Mucosa of descending colon (tissue), 3 donors: ENCODE results near the gene CACNA2D1. TPM values are rescaled to one million over a fixed set of nuclear protein-coding genes. Genes with fewer than 3 reads are reported as not detected.

Source experiments
- ATAC-seq: fragments of 200-7000 bp; cut with Tn5 transposase; one replicate; pipeline ENCODE4 v1.9.1; 2020; ENCODE audit warnings: mild to moderate bottlenecking, moderate library complexity
- DNase-seq, 3 donors: peaks; one replicate each; pipeline ENCODE4 v3.0.0-alpha.2; 2020
- H3K36me3 ChIP-seq: fragments of 200-600 bp; one replicate; pipeline ENCODE4 v1.8.0; 2021; ENCODE audit warnings: low read depth, mild to moderate bottlenecking
- H3K4me1 ChIP-seq: fragments of 200-600 bp; one replicate; pipeline ENCODE4 v1.8.0; 2021; ENCODE audit warnings: low read depth, mild to moderate bottlenecking
- H3K4me3 ChIP-seq: fragments of 200-600 bp; one replicate; pipeline ENCODE4 v1.8.0; 2021; ENCODE audit warnings: mild to moderate bottlenecking
- H3K9me3 ChIP-seq: fragments of 200-600 bp; one replicate; pipeline ENCODE4 v1.8.0; 2021; ENCODE audit warnings: mild to moderate bottlenecking
- intact Hi-C, 2 donors: fragments of 100-400 bp; cut with DNase I in 1 of 2; cut with micrococcal nuclease in 1 of 2; formaldehyde crosslinking; loops; one replicate each; pipeline versions ENCODE4 v1.11.0 to v1.11.1; 2022; cut with DNase I, micrococcal nuclease
- total RNA-seq, 3 donors: library from RNA; stranded (reverse); fragmentation: NEBNext Ultra II Directional in 2 of 3; extraction: Animal tissue kit (Norgen Biotek cat#: 25700) in 2 of 3; gene quantifications; one replicate each; pipeline versions ENCODE4 v1.2.1 to v1.2.4, GENCODE V29; 2021 to 2023
- TF ChIP-seq, protein P1 (sequence below): fragments of 200-600 bp; IDR thresholded peaks from one replicate; pipeline ENCODE4 v1.8.0; 2022; ENCODE audit warnings: antibody characterized with exemption, mild to moderate bottlenecking
- donor health status: DM: no; HTN: no; CAD: no; lungs with moderate emphysema.
- donor health status: DM: no; HTN: no; CAD: no.
- donor health status: DM: no; HTN: yes; CAD: no.

CACNA2D1 gene
- total RNA-seq, 3 donors from 2014 or later, result 3.9 to 44.1 (median 6.9) TPM

DNA sequence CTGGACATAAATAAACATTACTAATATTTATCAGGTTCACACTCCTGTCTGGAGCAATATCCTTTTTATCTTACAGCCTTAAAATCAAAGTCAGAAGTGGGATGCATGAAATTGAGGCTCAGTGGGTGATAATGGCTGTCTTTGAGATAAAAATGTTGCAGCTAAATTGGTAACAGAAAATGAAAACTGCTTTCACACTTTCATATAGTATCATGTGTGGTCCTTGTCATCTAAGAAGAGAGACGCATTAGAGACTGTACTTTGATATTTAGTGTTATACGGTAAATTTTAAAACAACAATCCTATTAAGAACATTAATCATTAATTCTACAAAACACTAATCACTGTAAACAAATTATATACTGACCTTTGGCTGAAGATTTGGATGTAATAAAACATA lies 438.5 kb downstream of the CACNA2D1 start:
- H3K9me3 ChIP-seq, result no peaks in the 10 kb centered on the region
- H3K36me3 ChIP-seq, result no peaks in the 10 kb centered on the region

DNA sequence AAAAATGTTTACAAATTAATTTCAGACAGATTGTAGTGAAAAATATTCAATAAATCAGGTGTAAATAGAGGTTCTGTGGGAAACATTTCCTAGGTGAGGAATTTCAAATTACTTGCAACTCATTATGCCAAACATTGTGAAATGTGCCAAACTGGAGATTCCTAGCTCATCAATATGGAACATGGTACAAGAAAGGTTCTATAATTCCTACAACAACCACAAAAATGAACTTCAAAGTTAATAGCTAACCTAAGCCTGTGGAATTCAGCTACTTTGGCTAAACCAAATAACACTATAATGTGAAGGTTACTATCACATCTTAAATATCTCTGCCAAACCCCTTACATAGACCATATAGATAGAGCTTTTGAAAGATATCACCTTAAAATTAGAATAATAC lies 450.4 kb downstream of the CACNA2D1 start:
- Histone ChIP-seq H3K4me1 (no peaks in the 10 kb centered on the region), H3K36me3 (no peaks in the 10 kb centered on the region), H3K9me3 (no peaks in the 10 kb centered on the region), H3K4me3 (no peak overlapping the region)
- intact Hi-C loops, result no loop called here
- ATAC-seq (no peak), DNase-seq (no peak)
- TF ChIP-seq, protein P1, sequence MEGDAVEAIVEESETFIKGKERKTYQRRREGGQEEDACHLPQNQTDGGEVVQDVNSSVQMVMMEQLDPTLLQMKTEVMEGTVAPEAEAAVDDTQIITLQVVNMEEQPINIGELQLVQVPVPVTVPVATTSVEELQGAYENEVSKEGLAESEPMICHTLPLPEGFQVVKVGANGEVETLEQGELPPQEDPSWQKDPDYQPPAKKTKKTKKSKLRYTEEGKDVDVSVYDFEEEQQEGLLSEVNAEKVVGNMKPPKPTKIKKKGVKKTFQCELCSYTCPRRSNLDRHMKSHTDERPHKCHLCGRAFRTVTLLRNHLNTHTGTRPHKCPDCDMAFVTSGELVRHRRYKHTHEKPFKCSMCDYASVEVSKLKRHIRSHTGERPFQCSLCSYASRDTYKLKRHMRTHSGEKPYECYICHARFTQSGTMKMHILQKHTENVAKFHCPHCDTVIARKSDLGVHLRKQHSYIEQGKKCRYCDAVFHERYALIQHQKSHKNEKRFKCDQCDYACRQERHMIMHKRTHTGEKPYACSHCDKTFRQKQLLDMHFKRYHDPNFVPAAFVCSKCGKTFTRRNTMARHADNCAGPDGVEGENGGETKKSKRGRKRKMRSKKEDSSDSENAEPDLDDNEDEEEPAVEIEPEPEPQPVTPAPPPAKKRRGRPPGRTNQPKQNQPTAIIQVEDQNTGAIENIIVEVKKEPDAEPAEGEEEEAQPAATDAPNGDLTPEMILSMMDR, result no peak

More for the DNA sequence above, 438.5 kb downstream of the CACNA2D1 start:
- no peak for ATAC-seq
- H3K4me3 ChIP-seq, result no peak overlapping the region
- intact Hi-C loops, result no loop called here
- TF ChIP-seq, protein P1, result no peak
- H3K4me1 ChIP-seq, result no peaks in the 10 kb centered on the region
- DNase-seq, result no peak

DNA sequence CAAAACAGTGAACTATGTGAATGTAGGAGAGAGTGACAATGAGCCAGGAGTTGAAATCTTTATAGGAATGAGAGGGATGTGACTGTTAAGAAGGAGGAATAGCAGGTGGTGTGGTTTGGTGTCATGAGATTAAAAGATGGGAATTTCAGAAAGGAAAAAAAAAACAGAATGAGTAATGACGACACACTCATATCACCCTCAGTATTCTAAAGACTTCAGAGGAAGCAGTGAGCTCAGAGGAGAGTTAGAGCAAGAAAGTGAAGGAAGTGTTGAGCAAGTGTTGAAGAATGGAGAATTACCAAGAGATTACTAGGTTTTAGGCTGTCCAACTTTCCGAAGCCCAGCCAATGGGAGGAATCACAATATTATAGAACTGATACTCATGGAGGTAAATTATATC lies 453.2 kb downstream of the CACNA2D1 start:
- no peak for DNase-seq
- no peaks in the 10 kb centered on the region for H3K4me1 ChIP-seq
- TF ChIP-seq, protein P1, result no peak

DNA sequence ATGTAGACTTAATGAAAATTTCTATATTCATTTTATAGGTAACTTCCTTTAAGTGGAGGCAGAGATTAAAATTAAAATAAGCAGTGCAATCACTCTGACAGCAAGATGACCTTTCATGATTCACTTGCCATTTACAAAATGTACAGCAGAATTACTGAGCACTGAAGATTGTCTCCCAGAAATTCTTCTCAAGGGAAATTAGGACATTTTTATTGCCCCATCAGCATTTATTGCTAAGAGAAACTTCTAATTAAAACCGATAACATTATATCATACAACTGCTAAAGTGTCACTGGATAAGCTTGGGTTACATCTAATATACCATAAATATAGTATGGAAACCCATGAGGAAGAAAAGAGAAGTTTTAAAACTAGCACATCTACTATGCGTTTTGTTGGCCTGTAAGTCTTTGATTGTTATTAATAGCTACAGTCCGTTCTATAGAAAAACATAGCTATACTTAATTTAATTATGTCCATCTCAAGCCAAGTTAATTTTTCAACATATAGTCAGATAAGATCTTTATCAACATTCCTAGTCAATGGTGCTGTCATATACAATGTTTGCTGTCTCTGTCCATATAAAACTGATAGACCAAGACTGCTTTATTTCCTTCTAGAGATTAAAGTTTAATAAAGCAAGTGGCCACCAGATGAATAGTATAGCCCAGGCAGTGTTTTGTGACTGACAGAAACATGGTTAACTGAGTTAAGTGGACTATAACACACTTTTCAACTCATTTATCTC lies 456.7 kb downstream of the CACNA2D1 start:
- no peak overlapping the region for H3K4me3 ChIP-seq
- H3K4me1 ChIP-seq, result no peaks in the 10 kb centered on the region
- DNase-seq (no peak), ATAC-seq (no peak)
- TF ChIP-seq, protein P1, result no peak
- intact Hi-C loops, result no loop called here
- H3K36me3 ChIP-seq, result no peaks in the 10 kb centered on the region
- H3K9me3 ChIP-seq, result no peaks in the 10 kb centered on the region

More for the DNA sequence above, 453.2 kb downstream of the CACNA2D1 start:
- H3K36me3 ChIP-seq, result no peaks in the 10 kb centered on the region
- H3K9me3 ChIP-seq, result no peaks in the 10 kb centered on the region
- intact Hi-C loops, result no loop called here
- ATAC-seq, result no peak
- H3K4me3 ChIP-seq, result no peak overlapping the region

DNA sequence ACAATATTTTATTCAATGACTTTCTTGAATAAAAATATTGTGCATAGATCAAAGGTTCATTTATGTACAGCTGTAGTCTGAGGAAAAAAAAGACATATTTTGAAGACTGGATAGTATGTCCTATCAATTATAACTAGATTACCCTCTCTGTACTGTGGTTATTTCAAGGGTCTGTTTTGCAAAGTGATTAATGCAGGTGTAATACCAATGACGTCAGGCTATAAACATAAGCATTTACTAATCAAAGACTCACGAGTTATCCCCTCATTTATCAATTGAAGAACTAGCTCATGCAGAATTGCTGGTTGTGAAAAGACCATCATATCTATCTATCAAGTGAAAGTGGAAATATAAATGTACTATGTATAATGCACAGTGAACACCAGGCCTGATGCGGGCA lies 460.2 kb downstream of the CACNA2D1 start:
- intact Hi-C loops, result no loop called here
- TF ChIP-seq, protein P1, result no peak
- no peak for ATAC-seq

More for the DNA sequence above, 460.2 kb downstream of the CACNA2D1 start:
- Histone ChIP-seq H3K9me3 (no peaks in the 10 kb centered on the region), H3K36me3 (no peaks in the 10 kb centered on the region), H3K4me1 (no peaks in the 10 kb centered on the region), H3K4me3 (no peak overlapping the region)
- DNase-seq, result no peak
